GM19240 (cell line): ENCODE data around the gene RPL12.

ENCODE experiments used
- DNase-seq: peaks from one replicate; pipeline ENCODE4 v3.0.0; 2011; ENCODE audit warnings: low spot score; ENCODE audit not compliant: insufficient read length

RPL12 gene

GRCh38 chr9:127444283-127444920 is 6.8 kb downstream of the RPL12 start:
- DNase-seq = no peak

- no peak for DNase-seq
Measured at GRCh38 chr9:127438394-127438793, 12.8 kb downstream of the RPL12 start.

- DNase-seq = no peak
Measured at GRCh38 chr9:127437497-127438264, 13.5 kb downstream of the RPL12 start.

GRCh38 chr9:127430415-127430814 is 20.8 kb downstream of the RPL12 start:
- no peak for DNase-seq

GRCh38 chr9:127428348-127428747 is 22.9 kb downstream of the RPL12 start:
- DNase-seq = no peak

GRCh38 chr9:127426756-127427155 is 24.4 kb downstream of the RPL12 start:
- DNase-seq = no peak

GRCh38 chr9:127424676-127424999 is 26.6 kb downstream of the RPL12 start:
- DNase-seq = peak; percentile 25

- DNase-seq = peak; percentile 94
Measured at GRCh38 chr9:127423934-127424675, 27.1 kb downstream of the RPL12 start, which contains the start of gene ZNF79. Gene ZNF79, plus strand, starts transcription at chr9:127424382. Its CDS starts 406 bp downstream, at chr9:127424788.

GRCh38 chr9:127423476-127423933 is 27.7 kb downstream of the RPL12 start:
- DNase-seq = no peak

GRCh38 chr9:127422787-127423186 is 28.4 kb downstream of the RPL12 start:
- no peak for DNase-seq

- no peak for DNase-seq
Measured at GRCh38 chr9:127422133-127422782, 28.9 kb downstream of the RPL12 start.

- DNase-seq = no peak
Measured at GRCh38 chr9:127421057-127421456, 30.1 kb downstream of the RPL12 start.

GRCh38 chr9:127419348-127419747 is 31.9 kb downstream of the RPL12 start:
- no peak for DNase-seq

- no peak for DNase-seq
Measured at GRCh38 chr9:127418037-127418471, 33.2 kb downstream of the RPL12 start.

GRCh38 chr9:127417131-127418036 is 33.8 kb downstream of the RPL12 start:
- no peak for DNase-seq

- no peak for DNase-seq
Measured at GRCh38 chr9:127415657-127416056, 35.5 kb downstream of the RPL12 start.

- DNase-seq = no peak
Measured at GRCh38 chr9:127415141-127415540, 36.1 kb downstream of the RPL12 start.

GRCh38 chr9:127411122-127411521 is 40.1 kb downstream of the RPL12 start:
- no peak for DNase-seq

GRCh38 chr9:127407492-127407843 is 43.7 kb downstream of the RPL12 start:
- DNase-seq = no peak

- DNase-seq = no peak
Measured at GRCh38 chr9:127406799-127407491, 44.3 kb downstream of the RPL12 start.
